GM23338 (cell line): ENCODE results near the gene PNPLA7. TPM values are rescaled to one million over a fixed set of nuclear protein-coding genes. Genes with fewer than 3 reads are reported as not detected.

ENCODE experiments used
- ATAC-seq: fragments of 200-7000 bp; cut with Tn5 transposase; 3 replicates; pipeline ENCODE4 v1.9.1; 2020
- DNase-seq: peaks from one replicate; pipeline ENCODE4 v3.0.0-alpha.2; 2015; ENCODE audit warnings: low spot score
- H2AFZ ChIP-seq: fragments of 200-600 bp; sonication (generic); 2 replicates; pipeline ENCODE4 v1.8.0; 2016; ENCODE audit warnings: antibody characterized with exemption, mild to moderate bottlenecking, moderate library complexity
- H3F3A ChIP-seq: fragments of 200-600 bp; sonication (generic); replicated peaks from 2 replicates; pipeline ENCODE4 v1.8.0; 2017; ENCODE audit warnings: antibody characterized with exemption, mixed run types, low read depth
- H3K27ac ChIP-seq: fragments of 200-600 bp; sonication (generic); 2 replicates; pipeline ENCODE4 v1.6.1; 2016; ENCODE audit warnings: low read depth
- H3K27me3 ChIP-seq: fragments of 200-600 bp; sonication (generic); 2 replicates; pipeline ENCODE4 v1.8.0; 2016; ENCODE audit warnings: mild to moderate bottlenecking, mixed run types, moderate library complexity; ENCODE audit not compliant: insufficient read depth
- H3K36me3 ChIP-seq: fragments of 200-600 bp; sonication (generic); 2 replicates; pipeline ENCODE4 v1.8.0; 2016; ENCODE audit warnings: mild to moderate bottlenecking; ENCODE audit not compliant: insufficient read depth
- H3K4me1 ChIP-seq: fragments of 200-600 bp; sonication (generic); 2 replicates; pipeline ENCODE4 v1.8.0; 2016; ENCODE audit warnings: mild to moderate bottlenecking, moderate library complexity; ENCODE audit not compliant: insufficient read depth
- H3K4me2 ChIP-seq: fragments of 200-600 bp; sonication (generic); 2 replicates; pipeline ENCODE4 v1.7.1; 2017; ENCODE audit warnings: mixed run types
- H3K4me3 ChIP-seq: fragments of 200-600 bp; sonication (generic); 2 replicates; pipeline ENCODE4 v1.6.1; 2016; ENCODE audit warnings: mixed run types
- H3K79me2 ChIP-seq: fragments of 200-600 bp; sonication (generic); replicated peaks from 2 replicates; pipeline ENCODE4 v1.8.0; 2017; ENCODE audit warnings: mild to moderate bottlenecking; ENCODE audit not compliant: insufficient read depth
- H3K9me2 ChIP-seq: fragments of 200-600 bp; sonication (generic); 2 replicates; pipeline ENCODE4 v1.8.0; 2017; ENCODE audit not compliant: insufficient read depth
- H4K20me1 ChIP-seq: fragments of 200-600 bp; sonication (generic); replicated peaks from 2 replicates; pipeline ENCODE4 v1.8.0; 2017; ENCODE audit warnings: mild to moderate bottlenecking; ENCODE audit not compliant: insufficient read depth
- H3K27ac Mint-ChIP-seq: 2 replicates; pipeline ENCODE4 v1.8.0; 2020; ENCODE audit warnings: inconsistent platforms, mild to moderate bottlenecking, moderate library complexity, mixed read lengths
- H3K27me3 Mint-ChIP-seq: 3 replicates; pipeline ENCODE4 v1.8.0; 2022; ENCODE audit warnings: low read depth, mild to moderate bottlenecking, moderate library complexity, mixed read lengths, inconsistent platforms; ENCODE audit not compliant: insufficient read depth, poor library complexity
- H3K36me3 Mint-ChIP-seq: 3 replicates; pipeline ENCODE4 v1.8.0; 2021; ENCODE audit warnings: low read depth, mild to moderate bottlenecking, inconsistent platforms, moderate library complexity, mixed read lengths
- H3K4me1 Mint-ChIP-seq: 3 replicates; pipeline ENCODE4 v1.8.0; 2020; ENCODE audit warnings: mild to moderate bottlenecking, inconsistent platforms, mixed read lengths
- H3K4me3 Mint-ChIP-seq: 3 replicates; pipeline ENCODE4 v1.8.0; 2021; ENCODE audit warnings: moderate library complexity, mild to moderate bottlenecking, inconsistent platforms, mixed read lengths
- H3K9me3 Mint-ChIP-seq: 3 replicates; pipeline ENCODE4 v1.8.0; 2020; ENCODE audit warnings: moderate library complexity, mild to moderate bottlenecking, inconsistent platforms, mixed read lengths
- CREB1 ChIP-seq: fragments of 250-450 bp; sonication (Bioruptor Pico); IDR thresholded peaks from 2 replicates; pipeline ENCODE4 v1.5.0; 2020; ENCODE audit warnings: low read depth, mild to moderate bottlenecking, moderate library complexity
- EZH2phosphoT487 ChIP-seq: fragments of 200-600 bp; sonication (generic); IDR thresholded peaks from one replicate; pipeline ENCODE4 v1.8.1; 2018; ENCODE audit warnings: antibody characterized with exemption; ENCODE audit not compliant: unreplicated experiment
- JUNB ChIP-seq: IDR thresholded peaks from one replicate; pipeline ENCODE4 v1.6.1; 2016; ENCODE audit warnings: antibody characterized with exemption; ENCODE audit not compliant: unreplicated experiment
- NANOG ChIP-seq: IDR thresholded peaks from 2 replicates; pipeline ENCODE4 v1.6.1; 2016; ENCODE audit warnings: antibody characterized with exemption, borderline replicate concordance
- STAT1 ChIP-seq: IDR thresholded peaks from one replicate; pipeline ENCODE4 v1.6.1; 2016; ENCODE audit warnings: antibody characterized with exemption; ENCODE audit not compliant: unreplicated experiment
- ZNF114 ChIP-seq: fragments of 250-450 bp; sonication (Bioruptor Pico); IDR thresholded peaks from 2 replicates; pipeline ENCODE4 v1.5.0; 2020; ENCODE audit warnings: mild to moderate bottlenecking, moderate library complexity
- ZNF331 ChIP-seq: fragments of 250-450 bp; sonication (Bioruptor Pico); IDR thresholded peaks from 2 replicates; pipeline ENCODE4 v1.5.0; 2020; ENCODE audit warnings: low read depth, mild to moderate bottlenecking, moderate library complexity
- polyA plus RNA-seq: library from polyadenylated mRNA; unstranded; fragments of >200 nt; fragmentation: Nextera tagmentation; extraction: Ambion mirVana; gene quantifications from 2 replicates; pipeline ENCODE4 v1.2.1, GENCODE V29; 2016
- total RNA-seq: library from RNA; depleted of rRNA; stranded (reverse); fragments of >200 nt; shearing (Covaris generic); gene quantifications from 2 replicates; pipeline ENCODE4 v1.2.3, GENCODE V29; 2014
- TF ChIP-seq, protein P1 (sequence below): IDR thresholded peaks from one replicate; pipeline ENCODE4 v1.6.1; 2018; ENCODE audit warnings: antibody characterized with exemption; ENCODE audit not compliant: unreplicated experiment
- TF ChIP-seq, protein P2 (sequence below), 2 experiments: fragments of 200-600 bp in 1 of 2; sonication (generic) in 1 of 2; conservative IDR thresholded peaks; 2 replicates each; pipeline versions ENCODE4 v1.5.1 to v1.6.1; 2016 to 2017; ENCODE audit warnings: antibody characterized with exemption in 2 of 2, low read depth in 2 of 2, mild to moderate bottlenecking in 2 of 2, moderate library complexity in 1 of 2
- TF ChIP-seq, protein P3 (sequence below): IDR thresholded peaks from 2 replicates; pipeline ENCODE4 v1.6.1; 2016; ENCODE audit warnings: antibody characterized with exemption

Gene PNPLA7
- total and polyA plus RNA-seq, 2 experiments from 2014 or later = 0.45 to 0.80 TPM

DNA sequence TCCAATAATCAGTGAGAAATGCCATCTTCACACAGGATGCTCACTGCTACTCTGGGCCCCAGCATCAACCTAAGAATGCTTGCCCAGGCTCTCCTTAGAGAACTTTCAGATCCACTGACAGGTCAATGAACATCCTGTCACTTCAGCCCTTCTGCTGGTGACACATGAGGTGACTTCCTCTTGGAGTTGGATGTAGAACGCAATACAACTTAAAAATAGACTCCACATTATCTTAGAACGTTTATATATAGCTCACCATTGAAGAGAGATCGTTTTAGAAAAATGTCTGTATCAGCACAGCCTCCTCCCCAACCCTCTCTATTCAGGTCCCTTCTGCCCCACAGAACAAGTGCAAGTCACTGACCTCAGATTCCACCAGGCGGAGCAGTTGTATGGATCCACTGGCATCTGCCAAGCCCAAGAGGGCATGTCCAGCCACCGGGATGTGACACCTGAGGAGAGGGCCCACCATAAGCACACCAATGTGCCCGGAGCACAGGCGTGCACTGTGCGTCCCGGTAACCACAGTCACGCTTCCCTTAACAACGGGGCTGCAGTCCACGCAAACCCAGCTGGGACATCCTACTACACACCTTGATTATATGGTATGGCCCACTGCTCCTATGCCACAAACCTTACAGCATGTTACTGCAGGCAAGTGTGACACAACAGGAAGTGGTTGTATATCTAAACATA is 25.7 kb upstream of the PNPLA7 start:
- H3K36me3 ChIP-seq = peaks cover 29% of the 10 kb centered on the region
- no peak overlapping the region for H3K27ac ChIP-seq
- H3K9me3 Mint-ChIP-seq = no peaks in the 10 kb centered on the region
- DNase-seq (no peak), ATAC-seq (no peak)
- H3K27me3 ChIP-seq = no peaks in the 10 kb centered on the region
- peaks cover 56% of the 10 kb centered on the region for H3K36me3 Mint-ChIP-seq
- no peak overlapping the region for H3K27ac Mint-ChIP-seq
- no peaks in the 10 kb centered on the region for H3K9me2 ChIP-seq
- TF ChIP-seq ZNF331 (no peak), STAT1 (no peak), CREB1 (CRISPR knock-in tag) (no peak), ZNF114 (CRISPR knock-in tag) (no peak), NANOG (no peak), EZH2phosphoT487 (no peak), JUNB (no peak)
- TF ChIP-seq, protein P1, sequence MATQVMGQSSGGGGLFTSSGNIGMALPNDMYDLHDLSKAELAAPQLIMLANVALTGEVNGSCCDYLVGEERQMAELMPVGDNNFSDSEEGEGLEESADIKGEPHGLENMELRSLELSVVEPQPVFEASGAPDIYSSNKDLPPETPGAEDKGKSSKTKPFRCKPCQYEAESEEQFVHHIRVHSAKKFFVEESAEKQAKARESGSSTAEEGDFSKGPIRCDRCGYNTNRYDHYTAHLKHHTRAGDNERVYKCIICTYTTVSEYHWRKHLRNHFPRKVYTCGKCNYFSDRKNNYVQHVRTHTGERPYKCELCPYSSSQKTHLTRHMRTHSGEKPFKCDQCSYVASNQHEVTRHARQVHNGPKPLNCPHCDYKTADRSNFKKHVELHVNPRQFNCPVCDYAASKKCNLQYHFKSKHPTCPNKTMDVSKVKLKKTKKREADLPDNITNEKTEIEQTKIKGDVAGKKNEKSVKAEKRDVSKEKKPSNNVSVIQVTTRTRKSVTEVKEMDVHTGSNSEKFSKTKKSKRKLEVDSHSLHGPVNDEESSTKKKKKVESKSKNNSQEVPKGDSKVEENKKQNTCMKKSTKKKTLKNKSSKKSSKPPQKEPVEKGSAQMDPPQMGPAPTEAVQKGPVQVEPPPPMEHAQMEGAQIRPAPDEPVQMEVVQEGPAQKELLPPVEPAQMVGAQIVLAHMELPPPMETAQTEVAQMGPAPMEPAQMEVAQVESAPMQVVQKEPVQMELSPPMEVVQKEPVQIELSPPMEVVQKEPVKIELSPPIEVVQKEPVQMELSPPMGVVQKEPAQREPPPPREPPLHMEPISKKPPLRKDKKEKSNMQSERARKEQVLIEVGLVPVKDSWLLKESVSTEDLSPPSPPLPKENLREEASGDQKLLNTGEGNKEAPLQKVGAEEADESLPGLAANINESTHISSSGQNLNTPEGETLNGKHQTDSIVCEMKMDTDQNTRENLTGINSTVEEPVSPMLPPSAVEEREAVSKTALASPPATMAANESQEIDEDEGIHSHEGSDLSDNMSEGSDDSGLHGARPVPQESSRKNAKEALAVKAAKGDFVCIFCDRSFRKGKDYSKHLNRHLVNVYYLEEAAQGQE = no peak
- peaks cover 22% of the 10 kb centered on the region for H3K4me1 Mint-ChIP-seq
- H3K4me2 ChIP-seq = no peak overlapping the region
- no peak overlapping the region for H2AFZ ChIP-seq
- H3K4me3 Mint-ChIP-seq = no peak overlapping the region; the same call in 2 of the 3 replicates
- H3K79me2 ChIP-seq = peaks cover 41% of the 10 kb centered on the region
- no peak overlapping the region for H3K4me3 ChIP-seq
- H3F3A ChIP-seq = peaks cover 22% of the 10 kb centered on the region; the same call in 1 of the 2 replicates
- H3K4me1 ChIP-seq = peaks cover 20% of the 10 kb centered on the region
- H4K20me1 ChIP-seq = peaks cover 23% of the 10 kb centered on the region; the same call in 1 of the 2 replicates
- H3K27me3 Mint-ChIP-seq = peaks cover 21% of the 10 kb centered on the region

DNA sequence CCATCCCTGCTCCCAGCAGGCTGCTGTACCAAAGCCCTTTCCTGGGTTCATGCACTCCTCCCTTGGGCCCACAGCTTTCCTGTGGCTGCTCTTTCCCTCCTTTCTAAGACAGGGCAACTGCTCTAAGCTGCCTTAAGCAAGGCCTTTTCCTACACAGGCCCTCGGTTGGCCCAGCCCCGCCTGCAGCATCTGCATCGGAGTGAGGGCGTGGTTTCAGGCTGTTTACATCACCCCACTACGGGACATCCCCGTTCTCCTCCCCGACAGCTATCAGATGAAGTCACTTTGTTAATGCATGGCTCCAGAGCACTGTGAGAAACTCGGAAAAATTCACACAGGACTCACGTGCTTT is 25.1 kb upstream of the PNPLA7 start:
- Mint-ChIP-seq H3K36me3 (peaks cover 59% of the 10 kb centered on the region), H3K9me3 (no peaks in the 10 kb centered on the region), H3K4me3 (no peak overlapping the region; the same call in 2 of the 3 replicates), H3K4me1 (peaks cover 19% of the 10 kb centered on the region), H3K27me3 (peaks cover 19% of the 10 kb centered on the region), H3K27ac (no peak overlapping the region)
- peaks cover 42% of the 10 kb centered on the region for H3K79me2 ChIP-seq
- no peak overlapping the region for H3K4me3 ChIP-seq
- H3K36me3 ChIP-seq = peaks cover 29% of the 10 kb centered on the region
- no peak overlapping the region for H2AFZ ChIP-seq
- no peaks in the 10 kb centered on the region for H3K27me3 ChIP-seq
- H3K4me2 ChIP-seq = no peak overlapping the region
- peaks cover 17% of the 10 kb centered on the region for H3K4me1 ChIP-seq
- ATAC-seq = no peak
- H4K20me1 ChIP-seq = peaks cover 23% of the 10 kb centered on the region; the same call in 1 of the 2 replicates
- peaks cover 18% of the 10 kb centered on the region; the same call in 1 of the 2 replicates for H3F3A ChIP-seq
- no peaks in the 10 kb centered on the region for H3K9me2 ChIP-seq
- H3K27ac ChIP-seq = no peak overlapping the region
- DNase-seq = no peak
- TF ChIP-seq, protein P2, sequence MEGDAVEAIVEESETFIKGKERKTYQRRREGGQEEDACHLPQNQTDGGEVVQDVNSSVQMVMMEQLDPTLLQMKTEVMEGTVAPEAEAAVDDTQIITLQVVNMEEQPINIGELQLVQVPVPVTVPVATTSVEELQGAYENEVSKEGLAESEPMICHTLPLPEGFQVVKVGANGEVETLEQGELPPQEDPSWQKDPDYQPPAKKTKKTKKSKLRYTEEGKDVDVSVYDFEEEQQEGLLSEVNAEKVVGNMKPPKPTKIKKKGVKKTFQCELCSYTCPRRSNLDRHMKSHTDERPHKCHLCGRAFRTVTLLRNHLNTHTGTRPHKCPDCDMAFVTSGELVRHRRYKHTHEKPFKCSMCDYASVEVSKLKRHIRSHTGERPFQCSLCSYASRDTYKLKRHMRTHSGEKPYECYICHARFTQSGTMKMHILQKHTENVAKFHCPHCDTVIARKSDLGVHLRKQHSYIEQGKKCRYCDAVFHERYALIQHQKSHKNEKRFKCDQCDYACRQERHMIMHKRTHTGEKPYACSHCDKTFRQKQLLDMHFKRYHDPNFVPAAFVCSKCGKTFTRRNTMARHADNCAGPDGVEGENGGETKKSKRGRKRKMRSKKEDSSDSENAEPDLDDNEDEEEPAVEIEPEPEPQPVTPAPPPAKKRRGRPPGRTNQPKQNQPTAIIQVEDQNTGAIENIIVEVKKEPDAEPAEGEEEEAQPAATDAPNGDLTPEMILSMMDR (conservative IDR thresholded peaks at IDR 0.05; ENCODE audit: low read depth in 2 of 2) = no peak
- TF ChIP-seq CREB1 (CRISPR knock-in tag) (no peak), NANOG (no peak), ZNF114 (CRISPR knock-in tag) (no peak)
- TF ChIP-seq, protein P3, sequence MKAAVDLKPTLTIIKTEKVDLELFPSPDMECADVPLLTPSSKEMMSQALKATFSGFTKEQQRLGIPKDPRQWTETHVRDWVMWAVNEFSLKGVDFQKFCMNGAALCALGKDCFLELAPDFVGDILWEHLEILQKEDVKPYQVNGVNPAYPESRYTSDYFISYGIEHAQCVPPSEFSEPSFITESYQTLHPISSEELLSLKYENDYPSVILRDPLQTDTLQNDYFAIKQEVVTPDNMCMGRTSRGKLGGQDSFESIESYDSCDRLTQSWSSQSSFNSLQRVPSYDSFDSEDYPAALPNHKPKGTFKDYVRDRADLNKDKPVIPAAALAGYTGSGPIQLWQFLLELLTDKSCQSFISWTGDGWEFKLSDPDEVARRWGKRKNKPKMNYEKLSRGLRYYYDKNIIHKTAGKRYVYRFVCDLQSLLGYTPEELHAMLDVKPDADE = no peak
- TF ChIP-seq, protein P1 = no peak
